Trophoblast cell (in vitro differentiated cells and primary cell): ENCODE measurements around the gene MUS81.
A peak's percentile ranks its signal among the peaks of the same experiment; 100 is the strongest.

Experiments used
- DNase-seq, 2 donors: peaks; one replicate each; pipeline ENCODE4 v3.0.0-alpha.2; 2016
- H2AFZ ChIP-seq: 2 replicates; pipeline ENCODE4 v1.6.1; 2013; ENCODE audit warnings: low read length, moderate library complexity, mild to moderate bottlenecking; ENCODE audit not compliant: insufficient read depth, poor library complexity
- H2AK5ac ChIP-seq: 2 replicates; pipeline ENCODE4 v1.6.1; 2013; ENCODE audit warnings: mild to moderate bottlenecking, low read length
- H2BK120ac ChIP-seq: 2 replicates; pipeline ENCODE4 v1.6.1; 2013; ENCODE audit warnings: low read length, mild to moderate bottlenecking, moderate library complexity; ENCODE audit not compliant: insufficient read depth, poor library complexity
- H2BK12ac ChIP-seq: 2 replicates; pipeline ENCODE4 v1.6.1; 2013; ENCODE audit warnings: mild to moderate bottlenecking, low read length, moderate library complexity
- H2BK5ac ChIP-seq: 2 replicates; pipeline ENCODE4 v1.6.1; 2013; ENCODE audit warnings: low read length, low read depth, moderate library complexity, mild to moderate bottlenecking; ENCODE audit not compliant: poor library complexity
- H3K14ac ChIP-seq: 2 replicates; pipeline ENCODE4 v1.6.1; 2013; ENCODE audit warnings: mild to moderate bottlenecking, low read length
- H3K18ac ChIP-seq: 2 replicates; pipeline ENCODE4 v1.6.1; 2013; ENCODE audit warnings: mild to moderate bottlenecking, low read length
- H3K23ac ChIP-seq: 2 replicates; pipeline ENCODE4 v1.6.1; 2013; ENCODE audit warnings: low read length
- H3K27ac ChIP-seq: 2 replicates; pipeline ENCODE4 v1.5.1; 2013; ENCODE audit warnings: low read depth, mild to moderate bottlenecking, inconsistent platforms, low read length, moderate library complexity
- H3K27me3 ChIP-seq: 2 replicates; pipeline ENCODE4 v1.6.1; 2013; ENCODE audit warnings: inconsistent platforms, mild to moderate bottlenecking, low read length, moderate library complexity; ENCODE audit not compliant: insufficient read depth
- H3K36me3 ChIP-seq, 2 experiments: 1 replicate in 1 of 2; 2 replicates in 1 of 2; pipeline ENCODE4 v1.6.1; 2013; ENCODE audit warnings: low read length in 2 of 2, mild to moderate bottlenecking in 2 of 2, moderate library complexity in 1 of 2; ENCODE audit not compliant: insufficient read depth in 2 of 2, control insufficient read depth in 1 of 2
- H3K4ac ChIP-seq: 2 replicates; pipeline ENCODE4 v1.6.1; 2013; ENCODE audit warnings: low read depth, mild to moderate bottlenecking, low read length, moderate library complexity
- H3K4me1 ChIP-seq, 2 experiments: 1 replicate in 1 of 2; 2 replicates in 1 of 2; pipeline ENCODE4 v1.6.1; 2013; ENCODE audit warnings: low read length in 2 of 2, mild to moderate bottlenecking in 2 of 2, moderate library complexity in 1 of 2; ENCODE audit not compliant: insufficient read depth in 2 of 2, control insufficient read depth in 1 of 2
- H3K4me2 ChIP-seq: 2 replicates; pipeline ENCODE4 v1.6.1; 2013; ENCODE audit warnings: inconsistent platforms, mild to moderate bottlenecking, low read length, moderate library complexity
- H3K4me3 ChIP-seq: 2 replicates; pipeline ENCODE4 v1.5.1; 2013; ENCODE audit warnings: mild to moderate bottlenecking, low read depth, low read length, inconsistent platforms
- H3K79me1 ChIP-seq: one replicate; pipeline ENCODE4 v1.6.1; 2013; ENCODE audit warnings: low read length
- H3K79me2 ChIP-seq: 2 replicates; pipeline ENCODE4 v1.6.1; 2013; ENCODE audit warnings: low read length, mild to moderate bottlenecking; ENCODE audit not compliant: control insufficient read depth, insufficient read depth, poor library complexity
- H3K9ac ChIP-seq: 2 replicates; pipeline ENCODE4 v1.6.1; 2013; ENCODE audit warnings: mild to moderate bottlenecking, low read length
- H3K9me3 ChIP-seq: 2 replicates; pipeline ENCODE4 v1.6.1; 2013; ENCODE audit warnings: low read depth, mild to moderate bottlenecking, control low read depth, inconsistent platforms, low read length; ENCODE audit not compliant: insufficient read depth
- H4K12ac ChIP-seq: 2 replicates; pipeline ENCODE4 v1.6.1; 2013; ENCODE audit warnings: low read depth, mild to moderate bottlenecking, low read length, moderate library complexity
- H4K8ac ChIP-seq: 2 replicates; pipeline ENCODE4 v1.6.1; 2013; ENCODE audit warnings: low read depth, mild to moderate bottlenecking, low read length, moderate library complexity
- H4K91ac ChIP-seq: one replicate; pipeline ENCODE4 v1.6.1; 2013; ENCODE audit warnings: low read depth, mild to moderate bottlenecking, low read length, moderate library complexity
- WGBS: extraction: QIAGEN DNeasy Blood & Tissue Kit; methylation state at CpG from one replicate; pipeline ENCODE4 v1.1.7; 2013; ENCODE audit warnings: missing lambda C conversion rate; ENCODE audit not compliant: insufficient read length, insufficient coverage; ENCODE audit errors: extremely low coverage; 5-methylcytosine and 5-hydroxymethylcytosine counted together

MUS81 gene

GRCh38 chr11:65814986-65815565, 45.2 kb upstream of the MUS81 start:
- H2AK5ac ChIP-seq, result no peak overlapping the region
- peak overlapping the region; percentile 32 for H2AFZ ChIP-seq
- H4K91ac ChIP-seq, result peak overlapping the region; percentile 95
- DNase-seq, result peak; percentile 81 to 91
- H3K36me3 ChIP-seq, result no peaks in the 10 kb centered on the region
- peak overlapping the region; percentile 98 for H2BK5ac ChIP-seq
- no peak overlapping the region for H2BK12ac ChIP-seq
- H3K79me2 ChIP-seq, result no peaks in the 10 kb centered on the region
- no peak overlapping the region for H3K9ac ChIP-seq
- H3K79me1 ChIP-seq, result peaks cover 16% of the 10 kb centered on the region
- peak overlapping the region; percentile 61 for H2BK120ac ChIP-seq
- no peak overlapping the region for H3K18ac ChIP-seq
- no peak overlapping the region for H4K12ac ChIP-seq
- H3K4me2 ChIP-seq, result peak overlapping the region; percentile 21
- peak overlapping the region; percentile 80 for H3K27ac ChIP-seq
- no peak overlapping the region for H3K23ac ChIP-seq
- no peak overlapping the region for H3K4me3 ChIP-seq
- peaks cover 4% of the 10 kb centered on the region for H3K9me3 ChIP-seq
- H3K4ac ChIP-seq, result no peak overlapping the region
- peak overlapping the region; percentile 55 for H3K14ac ChIP-seq
- no peak overlapping the region for H4K8ac ChIP-seq
- no CpG with 5 or more reads among the region's 16 CpGs for WGBS
- H3K27me3 ChIP-seq, result no peaks in the 10 kb centered on the region
- H3K4me1 ChIP-seq, result peaks cover 2 to 9% of the 10 kb centered on the region in 2 experiments

- H3K9me3 ChIP-seq, result no peaks in the 10 kb centered on the region
- peak overlapping the region; percentile 58 for H3K18ac ChIP-seq
- no peak overlapping the region for H3K4me2 ChIP-seq
- no peak overlapping the region for H3K23ac ChIP-seq
- peaks cover 15% of the 10 kb centered on the region for H3K79me1 ChIP-seq
- WGBS, result no CpG with 5 or more reads among the region's 3 CpGs
- no peak overlapping the region for H2AFZ ChIP-seq
- peak overlapping the region; percentile 53 for H3K14ac ChIP-seq
- H2BK12ac ChIP-seq, result peak overlapping the region; percentile 56
- H3K4me1 ChIP-seq, result peaks cover 0 to 7% of the 10 kb centered on the region in 2 experiments
- H3K27ac ChIP-seq, result no peak overlapping the region
- H2BK120ac ChIP-seq, result peak overlapping the region; percentile 4
- no peak for DNase-seq
- H3K27me3 ChIP-seq, result no peaks in the 10 kb centered on the region
- no peaks in the 10 kb centered on the region for H3K36me3 ChIP-seq
- H3K4ac ChIP-seq, result no peak overlapping the region
- H3K4me3 ChIP-seq, result no peak overlapping the region
- peak overlapping the region; percentile 1 for H2BK5ac ChIP-seq
- H4K12ac ChIP-seq, result no peak overlapping the region
- H4K91ac ChIP-seq, result peak overlapping the region; percentile 83
- no peak overlapping the region for H3K9ac ChIP-seq
- H3K79me2 ChIP-seq, result no peaks in the 10 kb centered on the region
- H2AK5ac ChIP-seq, result no peak overlapping the region
- H4K8ac ChIP-seq, result no peak overlapping the region
Observed at GRCh38 chr11:65816696-65817095, 43.5 kb upstream of the MUS81 start.

DNA sequence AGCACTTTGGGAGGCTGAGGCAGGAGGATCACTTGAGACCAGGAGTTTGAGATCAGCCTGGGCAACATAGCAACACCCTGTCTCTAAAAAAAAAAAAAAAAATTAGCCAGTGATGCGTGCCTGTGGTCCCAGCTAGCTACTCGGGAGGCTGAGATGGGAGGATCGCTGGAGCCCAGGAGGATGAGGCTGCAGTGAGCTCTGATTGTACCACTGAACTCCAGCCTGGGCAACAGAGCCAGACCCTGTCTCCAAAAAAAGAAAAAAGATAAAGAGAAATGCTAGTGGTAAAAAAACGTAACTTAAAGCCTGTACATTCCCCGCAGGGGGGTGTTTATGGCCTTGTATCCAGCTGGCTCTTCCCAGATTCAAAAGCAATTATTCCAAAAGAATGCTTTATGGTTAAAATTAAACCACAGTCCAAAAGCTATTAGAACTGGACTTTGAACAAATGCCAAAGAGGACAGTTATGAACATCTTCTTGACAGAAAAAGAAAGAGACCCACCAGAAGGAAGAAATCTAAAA, 42.9 kb upstream of the MUS81 start:
- H3K27ac ChIP-seq, result no peak overlapping the region
- no peaks in the 10 kb centered on the region for H3K9me3 ChIP-seq
- no peak overlapping the region for H4K12ac ChIP-seq
- no peak overlapping the region for H3K4me3 ChIP-seq
- DNase-seq, result no peak
- H2BK12ac ChIP-seq, result no peak overlapping the region
- no CpG with 5 or more reads among the region's 5 CpGs for WGBS
- no peak overlapping the region for H2AFZ ChIP-seq
- peak overlapping the region; percentile 83 for H4K91ac ChIP-seq
- H3K4me1 ChIP-seq, result peaks cover 0 to 4% of the 10 kb centered on the region in 2 experiments
- H3K23ac ChIP-seq, result no peak overlapping the region
- H3K79me2 ChIP-seq, result no peaks in the 10 kb centered on the region
- no peaks in the 10 kb centered on the region for H3K36me3 ChIP-seq
- peak overlapping the region; percentile 4 for H2BK120ac ChIP-seq
- peak overlapping the region; percentile 49 for H3K4ac ChIP-seq
- H3K9ac ChIP-seq, result no peak overlapping the region
- H3K14ac ChIP-seq, result no peak overlapping the region
- no peak overlapping the region for H4K8ac ChIP-seq
- H3K4me2 ChIP-seq, result peak overlapping the region; percentile 62
- no peaks in the 10 kb centered on the region for H3K27me3 ChIP-seq
- no peak overlapping the region for H2BK5ac ChIP-seq
- no peak overlapping the region for H3K18ac ChIP-seq
- peaks cover 12% of the 10 kb centered on the region for H3K79me1 ChIP-seq
- no peak overlapping the region for H2AK5ac ChIP-seq

GRCh38 chr11:65817835-65818680, 42.2 kb upstream of the MUS81 start:
- H4K12ac ChIP-seq, result peak overlapping the region; percentile 54
- no peak overlapping the region for H2AK5ac ChIP-seq
- no CpG with 5 or more reads among the region's 74 CpGs for WGBS

More at GRCh38 chr11:65817835-65818680, 42.2 kb upstream of the MUS81 start:
- peak overlapping the region; percentile 1 for H2BK5ac ChIP-seq
- H3K27ac ChIP-seq, result peak overlapping the region; percentile 31
- H3K14ac ChIP-seq, result peak overlapping the region; percentile 43
- DNase-seq, result peak; percentile 95 to 99
- H3K4me1 ChIP-seq, result peaks cover 0 to 4% of the 10 kb centered on the region in 2 experiments
- H3K18ac ChIP-seq, result peak overlapping the region; percentile 55
- peak overlapping the region; percentile 16 for H4K91ac ChIP-seq
- H3K36me3 ChIP-seq, result no peaks in the 10 kb centered on the region
- H3K9ac ChIP-seq, result peak overlapping the region; percentile 42
- peak overlapping the region; percentile 1 for H2BK120ac ChIP-seq
- H3K79me2 ChIP-seq, result no peaks in the 10 kb centered on the region
- no peak overlapping the region for H2BK12ac ChIP-seq
- peak overlapping the region; percentile 62 for H3K4me2 ChIP-seq
- no peaks in the 10 kb centered on the region for H3K27me3 ChIP-seq
- H3K4me3 ChIP-seq, result peak overlapping the region; percentile 76
- no peak overlapping the region for H3K4ac ChIP-seq
- peak overlapping the region; percentile 28 for H4K8ac ChIP-seq
- peaks cover 9% of the 10 kb centered on the region for H3K79me1 ChIP-seq
- H3K23ac ChIP-seq, result no peak overlapping the region
- H2AFZ ChIP-seq, result peak overlapping the region; percentile 30
- H3K9me3 ChIP-seq, result no peaks in the 10 kb centered on the region
